Panc1 (cell line): ENCODE measurements around the gene UGT1A5. TPM values are rescaled to one million over a fixed set of nuclear protein-coding genes. Genes with fewer than 3 reads are reported as not detected.

Experiments
- ATAC-seq: fragments of 200-7000 bp; cut with Tn5 transposase; 2 replicates; pipeline ENCODE4 v1.9.1; 2020; ENCODE audit warnings: mild to moderate bottlenecking, moderate library complexity
- BruUV-seq: library from RNA; stranded (reverse); fragments of 400-500 nt; replicated peaks from 2 replicates; lab custom pipeline; 2021; lab: Mats Ljungman, UMichigan
- CTCF ChIA-PET: fragments of 300-600 bp; sonication (Branson Sonifier 250); formaldehyde crosslinking; loops from one replicate; lab custom pipeline; 2022; ENCODE audit warnings: antibody characterized with exemption; lab: Charles Lee
- POLR2A ChIA-PET: fragments of 300-600 bp; sonication (Branson Sonifier 250); formaldehyde crosslinking; loops from one replicate; lab custom pipeline; 2022; ENCODE audit warnings: antibody characterized with exemption; lab: Charles Lee
- DNase-seq: peaks from one replicate; pipeline ENCODE4 v3.0.0-alpha.2; 2010; ENCODE audit warnings: low read depth, low spot score
- H3K27ac ChIP-seq: 2 replicates; pipeline ENCODE4 v1.5.1; 2011; ENCODE audit warnings: mild to moderate bottlenecking, low read length, inconsistent platforms
- H3K27me3 ChIP-seq: fragments of 200-500 bp; sonication (Bioruptor generic); 2 replicates; pipeline ENCODE4 v1.6.0; 2014; ENCODE audit warnings: low read length, inconsistent platforms; ENCODE audit not compliant: control insufficient read depth, insufficient read depth
- H3K36me3 ChIP-seq: fragments of 200-500 bp; sonication (Bioruptor generic); 2 replicates; pipeline ENCODE4 v1.5.1; 2014; ENCODE audit warnings: inconsistent platforms, mild to moderate bottlenecking, low read length, moderate library complexity; ENCODE audit not compliant: control insufficient read depth, insufficient read depth
- H3K4me1 ChIP-seq: 2 replicates; pipeline ENCODE4 v1.5.1; 2011; ENCODE audit warnings: inconsistent platforms, mild to moderate bottlenecking, low read length, moderate library complexity; ENCODE audit not compliant: control insufficient read depth, insufficient read depth
- H3K4me3 ChIP-seq, 2 experiments: 2 replicates each; pipeline ENCODE4 v1.5.1; 2011 to 2012; ENCODE audit warnings: low read depth in 2 of 2, low read length in 2 of 2, mild to moderate bottlenecking in 2 of 2, inconsistent platforms in 1 of 2, moderate library complexity in 1 of 2
- H3K9me3 ChIP-seq: fragments of 200-500 bp; sonication (Bioruptor generic); 2 replicates; pipeline ENCODE4 v1.5.1; 2014; ENCODE audit warnings: low read depth, mild to moderate bottlenecking, inconsistent platforms, low read length, moderate library complexity; ENCODE audit not compliant: control insufficient read depth, insufficient read depth
- CTCF ChIP-seq: fragments of 450-650 bp; IDR thresholded peaks from 2 replicates; pipeline ENCODE4 v1.5.1; 2017; ENCODE audit warnings: mild to moderate bottlenecking
- POLR2AphosphoS5 ChIP-seq: IDR thresholded peaks from 2 replicates; pipeline ENCODE4 v1.6.1; 2012; ENCODE audit warnings: mild to moderate bottlenecking, low read depth, low read length, moderate library complexity
- REST ChIP-seq, 2 experiments: IDR thresholded peaks; 2 replicates each; pipeline ENCODE4 v1.6.1; 2011 to 2012; ENCODE audit warnings: low read depth in 2 of 2, control low read depth in 1 of 2, low read length in 1 of 2, mild to moderate bottlenecking in 1 of 2, moderate library complexity in 1 of 2; ENCODE audit not compliant: insufficient read depth in 1 of 2
- SIN3A ChIP-seq: IDR thresholded peaks from 2 replicates; pipeline ENCODE4 v1.6.1; 2012; ENCODE audit warnings: low read depth, mild to moderate bottlenecking, low read length, moderate library complexity, borderline replicate concordance; ENCODE audit not compliant: insufficient read depth
- TCF7L2 ChIP-seq: IDR thresholded peaks from 2 replicates; pipeline ENCODE4 v1.6.1; 2011; ENCODE audit warnings: mild to moderate bottlenecking, low read depth, low read length, inconsistent platforms
- in situ Hi-C: cut with HindIII; loops from 2 replicates; pipeline ENCODE4 v1.10.0; 2016; ENCODE audit warnings: low sequenced_read_pairs, low pct_unique_long_range_greater_than_20kb
- intact Hi-C: fragments of 100-400 bp; cut with micrococcal nuclease; formaldehyde crosslinking; loops from one replicate; pipeline ENCODE4 v1.10.0; 2022; ENCODE audit not compliant: unreplicated experiment
- total RNA-seq: library from RNA; stranded (reverse); gene quantifications from one replicate; pipeline ENCODE4 v1.2.1, GENCODE V29; 2021; ENCODE audit not compliant: unreplicated experiment

The UGT1A5 gene
- total RNA-seq, 1 experiment from 2014 or later: not detected

GRCh38 chr2:233713262-233713615, 532 bp downstream of the UGT1A5 start:
- no peak for DNase-seq

GRCh38 chr2:233714121-233714520, 1.4 kb downstream of the UGT1A5 start:
- BruUV-seq: no TSS peak
- CTCF ChIA-PET: no interaction called here
- DNase-seq: no peak

More at GRCh38 chr2:233713262-233713615, 532 bp downstream of the UGT1A5 start:
- H3K27me3 ChIP-seq: no peaks in the 10 kb centered on the region
- H3K4me3 ChIP-seq: no peak overlapping the region
- H3K27ac ChIP-seq: no peak overlapping the region
- H3K9me3 ChIP-seq: no peaks in the 10 kb centered on the region
- in situ Hi-C loops (no loop called here), intact Hi-C loops (no loop called here)
- ATAC-seq: no peak
- no peaks in the 10 kb centered on the region for H3K36me3 ChIP-seq
- H3K4me1 ChIP-seq: no peaks in the 10 kb centered on the region; the same call in 1 of the 2 replicates
- POLR2A ChIA-PET: no interaction called here
- TF ChIP-seq POLR2AphosphoS5 (no peak), TCF7L2 (no peak), CTCF (no peak), REST (IDR thresholded peaks at IDR 0.05; ENCODE audit: insufficient read depth in 1 of 2, low read depth in 2 of 2, low read length in 1 of 2) (no peak), SIN3A (no peak)
- CTCF ChIA-PET: no interaction called here
- BruUV-seq: no TSS peak

More at GRCh38 chr2:233714121-233714520, 1.4 kb downstream of the UGT1A5 start:
- ATAC-seq: no peak
- TF ChIP-seq TCF7L2 (no peak), CTCF (no peak), SIN3A (no peak), REST (IDR thresholded peaks at IDR 0.05; ENCODE audit: insufficient read depth in 1 of 2, low read depth in 2 of 2, low read length in 1 of 2) (no peak), POLR2AphosphoS5 (no peak)
- in situ Hi-C loops (no loop called here), intact Hi-C loops (no loop called here)
- H3K4me3 ChIP-seq: no peak overlapping the region
- no peaks in the 10 kb centered on the region; the same call in 1 of the 2 replicates for H3K4me1 ChIP-seq
- H3K9me3 ChIP-seq: no peaks in the 10 kb centered on the region
- POLR2A ChIA-PET: no interaction called here
- no peak overlapping the region for H3K27ac ChIP-seq
- H3K36me3 ChIP-seq: no peaks in the 10 kb centered on the region
- no peaks in the 10 kb centered on the region for H3K27me3 ChIP-seq
